Coronary artery (tissue), 2 donors: ENCODE results near the gene HIP1.

Experiments
- DNase-seq: peaks from one replicate; pipeline ENCODE4 v3.0.0-alpha.2; 2017; ENCODE audit warnings: low spot score
- H3K27ac ChIP-seq, 2 donors: fragments of 200-600 bp; sonication (generic); one replicate each; pipeline ENCODE4 v1.5.1; 2016 to 2019
- H3K4me3 ChIP-seq: fragments of 200-600 bp; sonication (generic); 2 replicates; pipeline ENCODE4 v1.5.1; 2016; ENCODE audit warnings: mild to moderate bottlenecking, moderate library complexity
- TF ChIP-seq, protein P1 (sequence below): fragments of 200-600 bp; sonication (generic); IDR thresholded peaks from one replicate; pipeline ENCODE4 v1.5.1; 2019; ENCODE audit warnings: antibody characterized with exemption

The HIP1 gene

DNA sequence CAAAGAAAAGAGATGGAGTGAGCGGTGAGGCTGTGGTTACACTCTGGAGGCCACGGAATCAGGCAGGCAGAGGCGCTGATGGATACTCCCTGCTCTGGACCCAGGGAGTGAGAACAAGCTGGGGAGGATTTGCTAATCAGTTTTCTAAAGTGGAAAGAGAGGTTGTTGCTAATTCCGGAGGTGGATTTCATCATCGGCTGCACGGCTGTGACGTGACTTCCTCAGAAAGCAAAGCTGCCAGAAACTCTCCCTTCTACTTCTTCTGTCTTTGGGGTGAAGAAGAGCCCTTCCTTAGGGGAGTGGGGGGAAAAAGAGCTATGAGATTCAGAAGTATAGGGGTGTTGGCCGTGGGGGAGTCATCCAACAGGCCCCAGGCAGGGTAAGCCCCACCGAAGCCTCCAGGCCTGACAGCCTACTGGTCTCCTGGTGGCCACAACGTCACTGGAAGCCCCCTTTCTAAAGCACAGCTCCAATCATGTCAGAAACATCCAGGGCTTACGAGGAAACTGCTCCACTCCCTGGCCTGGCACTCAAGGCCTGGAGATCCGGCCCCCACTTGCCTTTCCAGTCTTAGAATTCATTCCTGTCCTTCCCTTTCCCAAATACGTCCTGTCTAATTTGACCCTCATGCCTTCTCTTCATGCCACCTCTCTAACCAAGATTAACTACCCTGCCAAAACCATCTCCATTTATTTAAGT is 114.5 kb downstream of the HIP1 start:
- Histone ChIP-seq H3K27ac (peak overlapping the region; percentile 76 to 82), H3K4me3 (no peak overlapping the region)
- peak; percentile 79 for DNase-seq
- TF ChIP-seq, protein P1, sequence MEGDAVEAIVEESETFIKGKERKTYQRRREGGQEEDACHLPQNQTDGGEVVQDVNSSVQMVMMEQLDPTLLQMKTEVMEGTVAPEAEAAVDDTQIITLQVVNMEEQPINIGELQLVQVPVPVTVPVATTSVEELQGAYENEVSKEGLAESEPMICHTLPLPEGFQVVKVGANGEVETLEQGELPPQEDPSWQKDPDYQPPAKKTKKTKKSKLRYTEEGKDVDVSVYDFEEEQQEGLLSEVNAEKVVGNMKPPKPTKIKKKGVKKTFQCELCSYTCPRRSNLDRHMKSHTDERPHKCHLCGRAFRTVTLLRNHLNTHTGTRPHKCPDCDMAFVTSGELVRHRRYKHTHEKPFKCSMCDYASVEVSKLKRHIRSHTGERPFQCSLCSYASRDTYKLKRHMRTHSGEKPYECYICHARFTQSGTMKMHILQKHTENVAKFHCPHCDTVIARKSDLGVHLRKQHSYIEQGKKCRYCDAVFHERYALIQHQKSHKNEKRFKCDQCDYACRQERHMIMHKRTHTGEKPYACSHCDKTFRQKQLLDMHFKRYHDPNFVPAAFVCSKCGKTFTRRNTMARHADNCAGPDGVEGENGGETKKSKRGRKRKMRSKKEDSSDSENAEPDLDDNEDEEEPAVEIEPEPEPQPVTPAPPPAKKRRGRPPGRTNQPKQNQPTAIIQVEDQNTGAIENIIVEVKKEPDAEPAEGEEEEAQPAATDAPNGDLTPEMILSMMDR = no peak

DNA sequence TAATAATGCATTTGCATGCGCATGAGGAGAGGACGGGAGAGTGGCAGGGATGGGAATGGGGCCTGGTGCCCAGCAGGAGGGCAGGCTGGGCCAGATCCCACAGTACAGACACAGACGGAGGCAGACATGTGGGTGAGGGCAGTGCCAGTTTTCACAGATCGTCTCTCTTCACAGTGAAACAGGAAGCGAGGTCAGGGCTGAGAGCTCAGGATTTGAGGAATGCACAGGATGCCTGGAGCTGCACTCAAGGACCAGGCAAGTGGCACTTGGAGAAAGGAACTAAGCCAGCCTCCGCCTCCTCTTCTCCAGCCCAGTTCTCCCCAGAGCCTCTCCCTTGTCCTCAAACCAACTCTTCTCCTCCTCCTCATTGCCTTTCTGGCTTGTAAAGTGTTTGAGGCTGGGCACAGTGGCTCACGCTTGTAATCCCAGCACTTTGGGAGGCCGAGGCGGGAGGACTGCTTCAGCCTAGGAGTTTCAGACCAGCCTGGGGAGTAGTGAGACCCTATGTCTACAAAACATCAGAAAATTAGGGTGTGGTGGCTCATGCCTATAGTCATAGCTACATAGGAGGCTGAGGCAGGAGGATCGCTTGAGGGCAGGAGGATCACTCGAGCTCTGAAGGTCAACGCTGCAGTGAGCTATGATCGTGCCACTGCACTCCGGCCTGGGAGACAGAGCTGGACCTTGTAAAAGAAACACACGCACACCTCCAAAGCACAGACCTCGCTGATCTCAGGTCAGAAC is 115.2 kb downstream of the HIP1 start:
- H3K4me3 ChIP-seq = no peak overlapping the region
- TF ChIP-seq, protein P1 = no peak

DNA sequence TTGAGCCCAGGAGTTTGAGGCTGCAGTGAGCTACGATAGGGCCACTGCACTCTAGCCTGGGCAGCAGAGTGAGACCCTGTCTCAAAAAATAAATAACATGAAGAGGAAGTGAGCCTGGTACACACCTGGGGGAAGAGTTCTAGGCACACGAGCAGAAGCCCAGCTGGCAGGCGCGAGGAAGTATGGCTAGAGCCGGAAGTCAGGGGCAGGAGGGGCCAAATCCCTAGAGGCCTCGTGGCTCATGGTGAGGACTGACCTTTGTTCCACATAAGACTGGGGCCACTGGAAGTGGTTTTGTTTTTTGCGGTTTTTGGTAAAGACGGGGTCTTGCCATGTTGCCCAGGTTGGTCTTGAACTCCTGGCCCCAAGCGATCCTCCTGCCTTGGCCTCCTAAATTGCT is 117.6 kb downstream of the HIP1 start:
- TF ChIP-seq, protein P1 = no peak
- DNase-seq = no peak
- Histone ChIP-seq H3K4me3 (no peak overlapping the region), H3K27ac (no peak overlapping the region)

More for the DNA sequence above, 115.2 kb downstream of the HIP1 start:
- DNase-seq = no peak
- peak overlapping the region; percentile 76 to 82 for H3K27ac ChIP-seq

DNA sequence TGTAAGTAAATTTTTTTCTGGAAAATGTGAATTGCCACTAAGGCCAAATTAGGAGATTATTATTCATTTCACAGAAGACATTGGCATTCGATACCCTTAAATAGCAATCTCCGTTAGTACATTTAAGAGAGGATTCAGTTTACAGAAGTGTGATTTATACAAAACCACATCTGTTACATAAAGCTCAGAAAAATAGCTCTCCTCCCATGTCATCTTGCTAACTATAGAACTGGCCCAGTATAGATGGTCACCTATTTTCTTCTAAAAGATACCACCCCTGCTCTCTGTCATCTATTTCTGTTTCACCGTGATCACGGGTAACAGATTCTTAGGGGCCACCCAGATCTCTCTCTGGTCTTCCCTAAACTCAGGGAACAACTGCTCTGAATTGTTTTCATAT is 119.1 kb downstream of the HIP1 start:
- no peak overlapping the region for H3K4me3 ChIP-seq
- no peak overlapping the region for H3K27ac ChIP-seq
- DNase-seq = no peak
- TF ChIP-seq, protein P1 = no peak

DNA sequence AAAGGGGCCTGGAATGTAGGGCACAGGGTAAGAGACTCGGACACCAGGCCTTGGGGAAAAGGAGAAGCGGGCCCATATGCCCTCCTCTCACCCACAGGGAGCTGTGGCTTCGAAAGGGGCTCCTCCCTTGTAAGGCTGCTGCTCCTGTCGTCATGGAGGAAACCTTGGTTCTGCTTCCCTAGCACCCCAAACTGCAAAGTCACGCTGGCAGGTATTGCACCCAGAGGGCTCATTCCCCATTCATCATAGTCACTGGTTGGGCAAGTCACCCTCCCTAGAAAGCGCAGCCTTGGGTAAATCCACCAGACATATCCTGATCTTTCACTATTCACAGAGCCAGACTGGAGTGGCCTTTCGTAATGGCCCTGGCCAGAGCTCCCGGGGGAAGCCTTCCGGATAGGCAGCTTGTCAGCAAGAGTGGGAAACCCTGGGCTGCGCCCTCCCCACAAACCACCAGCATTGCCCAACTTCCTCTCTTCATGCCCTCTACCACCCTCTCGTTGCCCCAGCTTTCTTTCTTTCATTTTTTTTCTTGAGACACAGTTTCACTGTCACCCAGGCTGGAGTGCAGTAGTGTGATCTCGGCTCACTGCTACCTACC is 121.0 kb downstream of the HIP1 start:
- DNase-seq = peak; percentile 86
- no peak overlapping the region for H3K4me3 ChIP-seq
- peak overlapping the region in 1 of 2 donors; percentile 29 for H3K27ac ChIP-seq
- TF ChIP-seq, protein P1 = no peak

DNA sequence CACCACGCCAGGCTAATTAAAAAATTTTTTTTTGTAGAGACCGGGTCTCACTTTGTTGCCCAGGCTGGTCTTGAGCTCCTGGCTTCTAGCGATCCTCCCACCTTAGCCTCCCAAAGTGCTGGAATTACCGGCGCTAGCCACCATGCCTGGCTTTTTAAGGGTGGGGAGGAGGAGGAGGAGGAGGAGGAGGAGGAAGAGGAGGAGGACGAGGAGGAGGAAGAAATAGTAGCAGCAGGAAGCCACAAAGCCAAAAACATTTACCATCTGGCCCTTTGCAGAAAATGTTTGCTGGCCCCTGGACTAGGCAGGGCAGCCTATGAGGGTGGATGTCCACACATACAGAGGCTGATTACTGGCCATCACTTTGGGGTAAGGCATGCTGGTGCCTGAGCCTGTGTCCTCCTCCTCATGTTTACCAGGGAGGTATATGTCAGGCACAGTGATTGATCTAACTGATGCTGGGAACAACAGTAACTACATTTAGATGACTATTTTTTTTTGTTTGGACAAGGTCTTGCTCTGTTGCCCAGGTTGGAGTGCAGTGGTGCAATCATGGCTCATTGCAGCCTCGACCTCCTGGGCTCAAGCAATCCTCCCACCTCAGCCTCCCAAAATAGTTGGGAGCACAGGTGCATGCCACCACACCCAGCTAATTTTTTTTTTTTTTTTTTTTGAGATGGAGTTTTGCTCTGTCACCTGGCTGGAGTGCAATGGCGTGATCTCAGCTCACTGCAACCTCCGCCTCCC is 122.1 kb downstream of the HIP1 start:
- no peak overlapping the region for H3K4me3 ChIP-seq
- TF ChIP-seq, protein P1 = no peak
- no peak for DNase-seq
- no peak overlapping the region for H3K27ac ChIP-seq
